Gastrocnemius medialis (tissue), 4 donors: ENCODE results near the gene RTP2. TPM values are rescaled to one million over a fixed set of nuclear protein-coding genes. Genes with fewer than 3 reads are reported as not detected.

ENCODE experiments used
- ATAC-seq, 2 donors: fragments of 150-250 bp; one replicate each; pipeline ENCODE4 v1.9.1; 2016
- DNase-seq, 2 donors: peaks; one replicate each; pipeline ENCODE4 v3.0.0-alpha.2; 2019
- H3K27ac ChIP-seq, 4 donors: fragments of 200-600 bp; sonication (generic); 1 replicate in 1 of 4; 2 replicates in 3 of 4; pipeline ENCODE4 v1.5.1; 2016 to 2018; ENCODE audit warnings: mild to moderate bottlenecking in 2 of 4, moderate library complexity in 1 of 4
- H3K27me3 ChIP-seq, 3 donors: fragments of 200-600 bp; sonication (generic) in 2 of 3; 1 replicate in 1 of 3; 2 replicates in 2 of 3; pipeline versions ENCODE4 v1.5.1 to v1.6.0; 2016 to 2019; ENCODE audit warnings: mild to moderate bottlenecking in 1 of 3, moderate library complexity in 1 of 3
- H3K36me3 ChIP-seq, 2 donors: fragments of 200-600 bp; sonication (generic) in 1 of 2; one replicate each; pipeline ENCODE4 v1.5.1; 2017 to 2018
- H3K4me1 ChIP-seq, 2 donors: fragments of 200-600 bp; sonication (generic) in 1 of 2; one replicate each; pipeline ENCODE4 v1.5.1; 2016 to 2017; ENCODE audit warnings: mild to moderate bottlenecking in 2 of 2
- H3K4me3 ChIP-seq, 4 donors: fragments of 200-600 bp; sonication (generic) in 3 of 4; 1 replicate in 1 of 4; 2 replicates in 3 of 4; pipeline ENCODE4 v1.5.1; 2016 to 2019; ENCODE audit warnings: mild to moderate bottlenecking in 2 of 4
- H3K9me3 ChIP-seq, 3 donors: fragments of 200-600 bp; sonication (generic) in 2 of 3; 1 replicate in 1 of 3; 2 replicates in 2 of 3; pipeline ENCODE4 v1.5.1; 2016 to 2019
- CTCF ChIP-seq, 5 experiments: fragments of 450-650 bp in 3 of 5; fragments of 200-600 bp in 2 of 5; sonication (generic) in 2 of 5; IDR thresholded peaks in 4 of 5; conservative IDR thresholded peaks in 1 of 5; 1 replicate in 4 of 5; 2 replicates in 1 of 5; pipeline ENCODE4 v1.5.1; 2016 to 2019; ENCODE audit warnings: antibody characterized with exemption in 5 of 5, mild to moderate bottlenecking in 3 of 5, moderate library complexity in 3 of 5
- POLR2A ChIP-seq, 2 donors: fragments of 450-650 bp; IDR thresholded peaks; one replicate each; pipeline ENCODE4 v1.6.1; 2017; ENCODE audit warnings: antibody characterized with exemption in 2 of 2, mild to moderate bottlenecking in 2 of 2, moderate library complexity in 2 of 2
- in situ Hi-C, 4 donors: fragments of 200-750 bp; cut with MboI; loops; one replicate each; pipeline versions ENCODE4 v1.15.0 to v1.8.0; 2017; ENCODE audit warnings: low sequenced_read_pairs in 4 of 4
- intact Hi-C: fragments of 100-400 bp; cut with DNase I; formaldehyde crosslinking; loops from one replicate; pipeline ENCODE4 v1.15.1; 2023; ENCODE audit warnings: low total_unique reads
- total RNA-seq, 4 donors: library from RNA; depleted of rRNA; stranded (reverse); fragments of >200 nt; gene quantifications; one replicate each; pipeline versions ENCODE4 v1.1.0 to v1.2.3, GENCODE V29; 2016

RTP2 gene
- total RNA-seq, 4 donors from 2014 or later = 1.9 to 3.1 (median 2.3) TPM; not detected in 1

DNA sequence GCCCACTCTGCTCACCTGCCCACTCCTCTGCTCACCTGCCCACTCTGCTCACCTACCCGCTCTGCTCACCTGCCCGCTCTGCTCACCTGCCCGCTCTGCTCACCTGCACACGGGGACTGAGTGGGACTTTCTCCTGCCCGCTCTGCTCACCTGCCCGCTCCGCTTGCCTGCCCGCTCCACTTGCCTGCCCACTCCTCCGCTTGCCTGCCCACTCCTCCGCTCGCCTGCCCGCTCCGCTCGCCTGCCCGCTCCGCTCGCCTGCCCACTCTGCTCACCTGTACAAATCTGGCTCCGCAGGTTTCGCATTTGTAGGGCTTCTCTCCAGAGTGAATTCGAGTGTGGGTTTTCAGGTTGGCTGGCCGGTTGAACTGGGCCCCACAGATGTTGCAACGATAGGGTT lies 22.9 kb upstream of the RTP2 start:
- in situ Hi-C loops (loop anchor here (25.0 kb wide), 8 partner anchors 487 to 1062 kb away; no protein-coding TSS in a partner anchor), intact Hi-C loops (no loop called here)
- Histone ChIP-seq H3K27me3 (no peaks in the 10 kb centered on the region), H3K9me3 (no peaks in the 10 kb centered on the region), H3K36me3 (peaks cover 23 to 91% of the 10 kb centered on the region in 2 donors), H3K27ac (peak overlapping the region; percentile 73 to 100 (median 96)), H3K4me3 (no peak overlapping the region), H3K4me1 (peaks cover 10 to 32% of the 10 kb centered on the region in 2 donors)
- ATAC-seq (no peak), DNase-seq (no peak)
- TF ChIP-seq POLR2A (IDR thresholded peaks at IDR 0.05) (no peak), CTCF (IDR thresholded peaks at IDR 0.05 in 4 of 5, conservative IDR thresholded peaks at IDR 0.05 in 1 of 5) (no peak)

DNA sequence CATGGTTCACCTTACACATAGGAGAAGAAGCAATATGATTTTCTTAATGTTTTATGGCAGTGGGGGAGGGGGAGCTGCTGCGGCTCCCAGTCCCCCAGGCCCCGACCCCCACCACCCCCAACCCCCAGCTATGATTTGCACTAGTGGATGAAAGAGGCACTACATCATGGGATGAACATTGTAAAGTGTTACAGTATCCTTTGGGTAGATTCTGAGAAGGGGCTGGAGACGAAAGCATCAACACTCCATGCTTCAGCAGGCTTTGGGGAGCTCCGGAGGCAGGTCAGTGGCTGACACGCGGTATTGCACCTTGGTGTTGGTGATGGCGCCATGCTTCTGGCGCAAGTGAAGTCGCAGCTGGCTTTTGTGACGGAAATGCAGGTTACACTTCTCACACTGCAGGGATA lies 19.9 kb upstream of the RTP2 start:
- DNase-seq (no peak), ATAC-seq (no peak)
- Histone ChIP-seq H3K4me1 (peaks cover 26 to 31% of the 10 kb centered on the region in 2 donors), H3K27ac (peak overlapping the region; percentile 10 to 33 (median 17)), H3K4me3 (no peak overlapping the region), H3K27me3 (no peaks in the 10 kb centered on the region), H3K36me3 (peaks cover 8 to 61% of the 10 kb centered on the region in 2 donors), H3K9me3 (no peaks in the 10 kb centered on the region)
- peak in 3 of 5 experiments; percentile 19 to 33 (median 30) for TF ChIP-seq CTCF (IDR thresholded peaks at IDR 0.05 in 4 of 5, conservative IDR thresholded peaks at IDR 0.05 in 1 of 5)
- no peak for TF ChIP-seq POLR2A (IDR thresholded peaks at IDR 0.05)
- intact Hi-C loops = no loop called here
- in situ Hi-C loops = loop anchor here in 3 of 4 donors (25.0 kb wide), 2 partner anchors 1415 to 1785 kb away; partner anchors contain the start of gene TRA2B (in 1 of the 3)

DNA sequence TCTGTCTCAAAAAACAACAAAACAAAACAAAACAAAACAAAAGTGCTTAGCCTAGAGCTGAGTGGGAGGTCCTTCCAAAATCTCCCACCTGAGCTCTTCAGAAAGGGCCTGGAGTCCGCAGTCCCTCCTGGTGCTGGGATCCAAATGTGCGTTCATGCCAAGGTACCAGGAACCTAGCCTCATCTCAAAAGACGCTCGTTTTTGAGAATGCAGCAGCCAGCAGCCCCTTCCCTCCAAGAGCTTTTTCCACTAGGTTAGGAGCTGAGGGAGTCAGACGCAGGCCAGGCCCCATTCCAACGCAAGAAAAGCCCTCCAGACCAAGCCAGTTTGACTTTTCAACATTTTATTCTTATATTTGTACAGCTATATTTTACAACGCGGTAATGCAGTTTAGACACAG lies 18.7 kb upstream of the RTP2 start:
- ATAC-seq = no peak
- intact Hi-C loops (loop anchor here (2.0 kb wide), 1 partner anchor 18 kb away; the partner anchor contains the start of gene RTP2), in situ Hi-C loops (loop anchor here in 3 of 4 donors (25.0 kb wide), 2 partner anchors 1416 to 1784 kb away; partner anchors contain the start of gene TRA2B (in 1 of the 3))
- H3K27me3 ChIP-seq = no peaks in the 10 kb centered on the region
- TF ChIP-seq CTCF (IDR thresholded peaks at IDR 0.05 in 4 of 5, conservative IDR thresholded peaks at IDR 0.05 in 1 of 5) (no peak), POLR2A (IDR thresholded peaks at IDR 0.05) (peak in 1 of 2 donors; percentile 8)
- peaks cover 19 to 29% of the 10 kb centered on the region in 2 donors for H3K4me1 ChIP-seq
- H3K4me3 ChIP-seq = no peak overlapping the region
- H3K9me3 ChIP-seq = no peaks in the 10 kb centered on the region
- H3K27ac ChIP-seq = peak overlapping the region; percentile 80 to 88 (median 81)
- no peak for DNase-seq
- H3K36me3 ChIP-seq = peaks cover 4 to 49% of the 10 kb centered on the region in 2 donors

GRCh38 chr3:187720337-187720670 lies 17.9 kb upstream of the RTP2 start:
- Histone ChIP-seq H3K27me3 (no peaks in the 10 kb centered on the region), H3K36me3 (peaks cover 4 to 42% of the 10 kb centered on the region in 2 donors), H3K27ac (peak overlapping the region; percentile 80 to 88 (median 81)), H3K4me1 (peaks cover 17 to 27% of the 10 kb centered on the region in 2 donors), H3K9me3 (no peaks in the 10 kb centered on the region), H3K4me3 (no peak overlapping the region)
- DNase-seq = peak in 1 of 2 donors; percentile 63
- TF ChIP-seq POLR2A (IDR thresholded peaks at IDR 0.05) (no peak), CTCF (IDR thresholded peaks at IDR 0.05 in 4 of 5, conservative IDR thresholded peaks at IDR 0.05 in 1 of 5) (no peak)
- intact Hi-C loops = loop anchor here (2.0 kb wide), 1 partner anchor 18 kb away; the partner anchor contains the start of gene RTP2
- peak; percentile 31 to 55 for ATAC-seq
- in situ Hi-C loops = loop anchor here in 3 of 4 donors (25.0 kb wide), 2 partner anchors 1417 to 1783 kb away; partner anchors contain the start of gene TRA2B (in 1 of the 3)
